ENCODE data around the gene CST7.

The CST7 gene, protein sequence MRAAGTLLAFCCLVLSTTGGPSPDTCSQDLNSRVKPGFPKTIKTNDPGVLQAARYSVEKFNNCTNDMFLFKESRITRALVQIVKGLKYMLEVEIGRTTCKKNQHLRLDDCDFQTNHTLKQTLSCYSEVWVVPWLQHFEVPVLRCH

DNA sequence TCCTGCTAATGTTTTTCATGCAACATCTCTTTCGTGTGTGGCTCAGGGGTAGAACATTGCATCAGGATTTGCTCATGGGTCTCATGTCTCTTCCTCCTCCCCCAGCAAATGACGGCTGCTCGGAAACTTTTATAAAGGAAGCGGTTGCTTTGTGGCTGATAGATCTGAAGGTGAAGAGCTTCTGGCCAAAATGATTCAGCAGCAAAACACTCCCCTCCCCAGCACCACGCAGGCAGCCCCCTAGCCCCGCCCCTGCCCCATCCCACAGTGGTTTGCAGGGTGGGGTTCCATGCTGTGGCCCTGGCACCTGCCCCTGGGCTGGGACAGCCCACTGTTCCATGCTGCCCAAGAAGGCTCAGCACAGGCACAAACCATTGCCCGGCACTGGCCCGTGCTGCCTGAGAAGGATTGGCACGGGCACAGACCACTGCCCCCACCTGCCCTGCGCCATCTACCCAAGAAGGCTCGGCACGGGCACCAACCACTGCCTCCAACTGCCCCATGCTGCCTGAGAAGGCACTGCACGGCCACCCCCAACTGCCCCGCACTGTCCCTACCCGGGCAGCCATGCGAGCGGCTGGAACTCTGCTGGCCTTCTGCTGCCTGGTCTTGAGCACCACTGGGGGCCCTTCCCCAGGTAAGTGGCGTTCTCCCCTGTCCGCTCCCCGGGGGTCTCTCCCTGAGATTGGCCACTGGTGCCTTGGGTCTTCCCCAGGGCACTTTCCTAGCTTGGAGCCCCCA, at the start of gene CST7:
Gene CST7, plus strand, starts transcription at position 331 of the 741 bp plus-strand sequence. Its CDS starts 237 bp downstream, at position 568.
- Histone ChIP-seq H2AFZ (ENCODE audit: low read length) (no peak within 1 kb of the TSS), H3K9me3 (ENCODE audit: low read length) (no peaks in the 10 kb centered on the region), H3K4me1 (ENCODE audit: insufficient read depth, low read length, severe bottlenecking) (peaks cover 1% of the 10 kb centered on the region), H3F3A (ENCODE audit: insufficient read depth, low read length) (no peaks in the 10 kb centered on the region), H3K9me2 (ENCODE audit: low read depth, low read length) (no peaks in the 10 kb centered on the region), H3K4me3 (ENCODE audit: low read depth, low read length, poor library complexity, severe bottlenecking) (no peak within 1 kb of the TSS), H4K20me1 (ENCODE audit: insufficient read depth, low read length) (no peaks in the 10 kb centered on the region), H3K4me2 (ENCODE audit: low read length) (no peak within 1 kb of the TSS), H3K27me3 (ENCODE audit: insufficient read depth, low read length) (0 out of 2 replicates have a peak, but pooled peaks cover 6% of the 10 kb centered on the region), H3K79me2 (ENCODE audit: insufficient read depth, low read length) (no peaks in the 10 kb centered on the region), H3K9ac (ENCODE audit: low read length) (no peak within 1 kb of the TSS), H3K27ac (ENCODE audit: low read depth, low read length, poor library complexity, severe bottlenecking) (no peak within 1 kb of the TSS), H3K36me3 (ENCODE audit: insufficient read depth, low read length) (no peaks in the 10 kb centered on the region)
- TF ChIP-seq EZH2 (IDR thresholded peaks at IDR 0.05; ENCODE audit: borderline replicate concordance, low read length) = no peak
- TF ChIP-seq, protein P1, sequence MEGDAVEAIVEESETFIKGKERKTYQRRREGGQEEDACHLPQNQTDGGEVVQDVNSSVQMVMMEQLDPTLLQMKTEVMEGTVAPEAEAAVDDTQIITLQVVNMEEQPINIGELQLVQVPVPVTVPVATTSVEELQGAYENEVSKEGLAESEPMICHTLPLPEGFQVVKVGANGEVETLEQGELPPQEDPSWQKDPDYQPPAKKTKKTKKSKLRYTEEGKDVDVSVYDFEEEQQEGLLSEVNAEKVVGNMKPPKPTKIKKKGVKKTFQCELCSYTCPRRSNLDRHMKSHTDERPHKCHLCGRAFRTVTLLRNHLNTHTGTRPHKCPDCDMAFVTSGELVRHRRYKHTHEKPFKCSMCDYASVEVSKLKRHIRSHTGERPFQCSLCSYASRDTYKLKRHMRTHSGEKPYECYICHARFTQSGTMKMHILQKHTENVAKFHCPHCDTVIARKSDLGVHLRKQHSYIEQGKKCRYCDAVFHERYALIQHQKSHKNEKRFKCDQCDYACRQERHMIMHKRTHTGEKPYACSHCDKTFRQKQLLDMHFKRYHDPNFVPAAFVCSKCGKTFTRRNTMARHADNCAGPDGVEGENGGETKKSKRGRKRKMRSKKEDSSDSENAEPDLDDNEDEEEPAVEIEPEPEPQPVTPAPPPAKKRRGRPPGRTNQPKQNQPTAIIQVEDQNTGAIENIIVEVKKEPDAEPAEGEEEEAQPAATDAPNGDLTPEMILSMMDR (IDR thresholded peaks at IDR 0.05; ENCODE audit: low read length) = no peak

DNA sequence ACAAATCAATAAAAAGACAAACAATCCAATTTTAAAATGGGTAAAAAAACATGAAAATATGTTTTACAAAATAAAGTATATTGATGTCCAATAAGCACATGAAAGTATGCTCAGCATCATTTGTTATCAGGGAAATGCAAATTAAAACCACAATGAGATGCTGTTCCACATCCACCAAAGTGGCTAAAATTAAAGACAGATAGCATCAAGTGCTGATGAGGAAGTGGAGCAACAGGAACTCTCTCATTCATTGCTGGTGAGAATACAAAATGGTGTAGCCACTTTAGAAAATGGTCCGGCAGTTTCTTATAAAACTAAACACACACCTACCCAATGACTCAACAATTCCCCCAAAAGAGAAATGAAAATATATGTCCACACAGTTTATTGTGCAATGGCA, 42.3 kb upstream of the CST7 start:
- Histone ChIP-seq H3K9ac (ENCODE audit: low read length) (no peak overlapping the region), H3K27me3 (ENCODE audit: insufficient read depth, low read length) (no peaks in the 10 kb centered on the region), H3F3A (ENCODE audit: insufficient read depth, low read length) (no peaks in the 10 kb centered on the region), H3K9me3 (ENCODE audit: low read length) (0 out of 2 replicates have a peak, but pooled peaks cover 3% of the 10 kb centered on the region), H3K4me1 (ENCODE audit: insufficient read depth, low read length, severe bottlenecking) (no peaks in the 10 kb centered on the region), H3K4me2 (ENCODE audit: low read length) (no peak overlapping the region), H4K20me1 (ENCODE audit: insufficient read depth, low read length) (no peaks in the 10 kb centered on the region), H3K9me2 (ENCODE audit: low read depth, low read length) (no peaks in the 10 kb centered on the region), H3K27ac (ENCODE audit: low read depth, low read length, poor library complexity, severe bottlenecking) (no peak overlapping the region), H2AFZ (ENCODE audit: low read length) (no peak overlapping the region), H3K36me3 (ENCODE audit: insufficient read depth, low read length) (no peaks in the 10 kb centered on the region), H3K4me3 (ENCODE audit: low read depth, low read length, poor library complexity, severe bottlenecking) (no peak overlapping the region), H3K79me2 (ENCODE audit: insufficient read depth, low read length) (no peaks in the 10 kb centered on the region)
- TF ChIP-seq EZH2 (IDR thresholded peaks at IDR 0.05; ENCODE audit: borderline replicate concordance, low read length) = no peak
- TF ChIP-seq, protein P1 (IDR thresholded peaks at IDR 0.05; ENCODE audit: low read length) = no peak

DNA sequence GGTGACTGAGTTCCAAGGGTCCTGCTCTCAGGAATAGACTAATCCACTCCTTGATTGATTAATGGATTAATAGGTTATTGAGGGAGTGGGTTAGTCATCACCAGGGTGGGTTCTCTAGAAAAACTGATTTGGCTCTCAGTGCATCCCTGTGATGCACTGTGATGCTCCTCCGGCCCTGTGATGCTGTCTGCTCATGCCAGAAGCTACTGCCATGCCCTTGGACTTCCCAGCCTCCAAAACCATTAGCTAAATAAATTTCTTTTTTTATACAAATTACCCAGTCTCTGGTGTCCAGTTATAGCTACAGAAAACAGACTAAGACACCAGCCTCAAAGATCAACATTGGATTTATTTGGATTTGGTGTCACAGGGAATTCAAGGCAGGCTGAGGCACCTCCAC, 40.4 kb upstream of the CST7 start:
- H3K4me2 ChIP-seq (ENCODE audit: low read length) = no peak overlapping the region
- no peak overlapping the region for H3K27ac ChIP-seq (ENCODE audit: low read depth, low read length, poor library complexity, severe bottlenecking)
- H3K9me3 ChIP-seq (ENCODE audit: low read length) = 0 out of 2 replicates have a peak, but pooled peaks cover 3% of the 10 kb centered on the region
- no peaks in the 10 kb centered on the region for H3F3A ChIP-seq (ENCODE audit: insufficient read depth, low read length)
- H4K20me1 ChIP-seq (ENCODE audit: insufficient read depth, low read length) = no peaks in the 10 kb centered on the region
- H3K9ac ChIP-seq (ENCODE audit: low read length) = no peak overlapping the region
- H3K79me2 ChIP-seq (ENCODE audit: insufficient read depth, low read length) = no peaks in the 10 kb centered on the region
- no peaks in the 10 kb centered on the region for H3K4me1 ChIP-seq (ENCODE audit: insufficient read depth, low read length, severe bottlenecking)
- no peaks in the 10 kb centered on the region for H3K9me2 ChIP-seq (ENCODE audit: low read depth, low read length)
- H3K27me3 ChIP-seq (ENCODE audit: insufficient read depth, low read length) = no peaks in the 10 kb centered on the region
- TF ChIP-seq EZH2 (IDR thresholded peaks at IDR 0.05; ENCODE audit: borderline replicate concordance, low read length) = no peak
- TF ChIP-seq, protein P1 (IDR thresholded peaks at IDR 0.05; ENCODE audit: low read length) = no peak
- H3K4me3 ChIP-seq (ENCODE audit: low read depth, low read length, poor library complexity, severe bottlenecking) = no peak overlapping the region
- no peak overlapping the region for H2AFZ ChIP-seq (ENCODE audit: low read length)
- no peaks in the 10 kb centered on the region for H3K36me3 ChIP-seq (ENCODE audit: insufficient read depth, low read length)
